ENCODE measurements around the gene NOLC1. TPM values are rescaled to one million over a fixed set of nuclear protein-coding genes. Genes with fewer than 3 reads are reported as not detected.
A peak's percentile ranks its signal among the peaks of the same experiment; 100 is the strongest.

Gene NOLC1
- total and polyA plus RNA-seq, 2 of the 13 experiments (the other 11 are each of a cell fraction or from before 2014, with no cell fraction given) = 50.6 to 81.0 TPM

DNA sequence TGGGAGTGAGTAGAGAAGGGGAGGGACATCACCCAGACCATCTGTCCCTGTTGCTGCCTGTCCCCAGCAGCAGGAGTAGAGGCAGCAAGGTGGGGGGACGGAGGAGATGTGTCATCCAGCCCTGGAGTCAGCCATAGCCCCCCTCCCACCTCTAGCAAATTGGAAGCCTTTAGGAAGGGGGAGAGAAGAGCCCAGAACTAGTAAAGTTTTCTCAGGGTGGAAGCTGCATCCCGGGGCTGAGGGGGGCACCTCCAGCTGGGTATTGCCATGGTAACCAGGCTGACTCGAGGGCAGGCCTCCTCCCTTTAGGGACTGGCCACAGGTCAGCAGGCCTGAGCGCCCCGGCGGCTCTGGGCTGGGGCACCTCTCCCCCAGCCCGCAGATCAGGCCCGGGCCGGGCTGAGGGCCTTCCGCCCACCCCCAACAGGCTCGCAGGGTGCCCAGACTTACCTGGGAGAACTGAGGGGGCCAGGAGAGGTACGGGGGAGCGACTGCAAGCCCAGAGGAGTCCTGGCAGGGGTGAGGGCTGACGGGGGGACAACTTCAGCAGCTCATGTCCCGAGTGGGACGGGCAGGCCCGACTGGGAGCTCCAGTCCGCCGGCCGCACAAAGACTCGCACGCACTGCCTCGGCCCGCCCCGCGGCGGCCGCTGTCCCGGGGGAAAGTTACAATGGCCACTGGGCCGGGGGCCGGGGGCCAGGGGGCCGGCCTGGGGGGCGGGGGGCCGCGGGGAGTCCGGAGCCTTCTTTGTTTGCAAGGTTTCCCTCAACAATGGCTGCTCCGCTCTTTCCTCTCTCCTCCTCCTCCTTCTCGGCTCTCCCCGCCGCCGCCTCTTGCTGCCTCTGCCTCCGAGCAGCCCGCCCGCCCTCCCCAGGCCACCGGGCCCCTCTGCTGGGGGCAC lies 38.0 kb upstream of the NOLC1 start (continued):
- TF ChIP-seq, protein P1, sequence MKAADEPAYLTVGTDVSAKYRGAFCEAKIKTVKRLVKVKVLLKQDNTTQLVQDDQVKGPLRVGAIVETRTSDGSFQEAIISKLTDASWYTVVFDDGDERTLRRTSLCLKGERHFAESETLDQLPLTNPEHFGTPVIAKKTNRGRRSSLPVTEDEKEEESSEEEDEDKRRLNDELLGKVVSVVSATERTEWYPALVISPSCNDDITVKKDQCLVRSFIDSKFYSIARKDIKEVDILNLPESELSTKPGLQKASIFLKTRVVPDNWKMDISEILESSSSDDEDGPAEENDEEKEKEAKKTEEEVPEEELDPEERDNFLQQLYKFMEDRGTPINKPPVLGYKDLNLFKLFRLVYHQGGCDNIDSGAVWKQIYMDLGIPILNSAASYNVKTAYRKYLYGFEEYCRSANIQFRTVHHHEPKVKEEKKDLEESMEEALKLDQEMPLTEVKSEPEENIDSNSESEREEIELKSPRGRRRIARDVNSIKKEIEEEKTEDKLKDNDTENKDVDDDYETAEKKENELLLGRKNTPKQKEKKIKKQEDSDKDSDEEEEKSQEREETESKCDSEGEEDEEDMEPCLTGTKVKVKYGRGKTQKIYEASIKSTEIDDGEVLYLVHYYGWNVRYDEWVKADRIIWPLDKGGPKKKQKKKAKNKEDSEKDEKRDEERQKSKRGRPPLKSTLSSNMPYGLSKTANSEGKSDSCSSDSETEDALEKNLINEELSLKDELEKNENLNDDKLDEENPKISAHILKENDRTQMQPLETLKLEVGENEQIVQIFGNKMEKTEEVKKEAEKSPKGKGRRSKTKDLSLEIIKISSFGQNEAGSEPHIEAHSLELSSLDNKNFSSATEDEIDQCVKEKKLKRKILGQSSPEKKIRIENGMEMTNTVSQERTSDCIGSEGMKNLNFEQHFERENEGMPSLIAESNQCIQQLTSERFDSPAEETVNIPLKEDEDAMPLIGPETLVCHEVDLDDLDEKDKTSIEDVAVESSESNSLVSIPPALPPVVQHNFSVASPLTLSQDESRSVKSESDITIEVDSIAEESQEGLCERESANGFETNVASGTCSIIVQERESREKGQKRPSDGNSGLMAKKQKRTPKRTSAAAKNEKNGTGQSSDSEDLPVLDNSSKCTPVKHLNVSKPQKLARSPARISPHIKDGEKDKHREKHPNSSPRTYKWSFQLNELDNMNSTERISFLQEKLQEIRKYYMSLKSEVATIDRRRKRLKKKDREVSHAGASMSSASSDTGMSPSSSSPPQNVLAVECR (CRISPR knock-in tag; IDR thresholded peaks at IDR 0.05; ENCODE audit: borderline replicate concordance) = peak; percentile 23; the same call in 1 of the 2 replicates
- TF ChIP-seq, protein P2, sequence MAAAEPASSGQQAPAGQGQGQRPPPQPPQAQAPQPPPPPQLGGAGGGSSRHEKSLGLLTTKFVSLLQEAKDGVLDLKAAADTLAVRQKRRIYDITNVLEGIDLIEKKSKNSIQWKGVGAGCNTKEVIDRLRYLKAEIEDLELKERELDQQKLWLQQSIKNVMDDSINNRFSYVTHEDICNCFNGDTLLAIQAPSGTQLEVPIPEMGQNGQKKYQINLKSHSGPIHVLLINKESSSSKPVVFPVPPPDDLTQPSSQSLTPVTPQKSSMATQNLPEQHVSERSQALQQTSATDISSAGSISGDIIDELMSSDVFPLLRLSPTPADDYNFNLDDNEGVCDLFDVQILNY (CRISPR knock-in tag; conservative IDR thresholded peaks at IDR 0.05) = no peak
- TF ChIP-seq, protein P3, sequence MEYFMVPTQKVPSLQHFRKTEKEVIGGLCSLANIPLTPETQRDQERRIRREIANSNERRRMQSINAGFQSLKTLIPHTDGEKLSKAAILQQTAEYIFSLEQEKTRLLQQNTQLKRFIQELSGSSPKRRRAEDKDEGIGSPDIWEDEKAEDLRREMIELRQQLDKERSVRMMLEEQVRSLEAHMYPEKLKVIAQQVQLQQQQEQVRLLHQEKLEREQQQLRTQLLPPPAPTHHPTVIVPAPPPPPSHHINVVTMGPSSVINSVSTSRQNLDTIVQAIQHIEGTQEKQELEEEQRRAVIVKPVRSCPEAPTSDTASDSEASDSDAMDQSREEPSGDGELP (IDR thresholded peaks at IDR 0.05; ENCODE audit: borderline replicate concordance, low read depth) = peak; percentile 82
- TF ChIP-seq TBX2 (CRISPR knock-in tag; IDR thresholded peaks at IDR 0.05; ENCODE audit: borderline replicate concordance) (0 out of 2 replicates have a peak, but pooled peaks have one; percentile 13), ZC3H4 (CRISPR knock-in tag; IDR thresholded peaks at IDR 0.05; ENCODE audit: borderline replicate concordance) (0 out of 2 replicates have a peak, but pooled peaks have one; percentile 21), RBFOX2 (IDR thresholded peaks at IDR 0.05; ENCODE audit: low read depth, low read length) (0 out of 2 replicates have a peak, but pooled peaks have one; percentile 25)
- TF ChIP-seq, protein P4, sequence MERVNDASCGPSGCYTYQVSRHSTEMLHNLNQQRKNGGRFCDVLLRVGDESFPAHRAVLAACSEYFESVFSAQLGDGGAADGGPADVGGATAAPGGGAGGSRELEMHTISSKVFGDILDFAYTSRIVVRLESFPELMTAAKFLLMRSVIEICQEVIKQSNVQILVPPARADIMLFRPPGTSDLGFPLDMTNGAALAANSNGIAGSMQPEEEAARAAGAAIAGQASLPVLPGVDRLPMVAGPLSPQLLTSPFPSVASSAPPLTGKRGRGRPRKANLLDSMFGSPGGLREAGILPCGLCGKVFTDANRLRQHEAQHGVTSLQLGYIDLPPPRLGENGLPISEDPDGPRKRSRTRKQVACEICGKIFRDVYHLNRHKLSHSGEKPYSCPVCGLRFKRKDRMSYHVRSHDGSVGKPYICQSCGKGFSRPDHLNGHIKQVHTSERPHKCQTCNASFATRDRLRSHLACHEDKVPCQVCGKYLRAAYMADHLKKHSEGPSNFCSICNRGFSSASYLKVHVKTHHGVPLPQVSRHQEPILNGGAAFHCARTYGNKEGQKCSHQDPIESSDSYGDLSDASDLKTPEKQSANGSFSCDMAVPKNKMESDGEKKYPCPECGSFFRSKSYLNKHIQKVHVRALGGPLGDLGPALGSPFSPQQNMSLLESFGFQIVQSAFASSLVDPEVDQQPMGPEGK (CRISPR knock-in tag; IDR thresholded peaks at IDR 0.05) = peak; percentile 5; the same call in 1 of the 2 replicates
- TF ChIP-seq, protein P5, sequence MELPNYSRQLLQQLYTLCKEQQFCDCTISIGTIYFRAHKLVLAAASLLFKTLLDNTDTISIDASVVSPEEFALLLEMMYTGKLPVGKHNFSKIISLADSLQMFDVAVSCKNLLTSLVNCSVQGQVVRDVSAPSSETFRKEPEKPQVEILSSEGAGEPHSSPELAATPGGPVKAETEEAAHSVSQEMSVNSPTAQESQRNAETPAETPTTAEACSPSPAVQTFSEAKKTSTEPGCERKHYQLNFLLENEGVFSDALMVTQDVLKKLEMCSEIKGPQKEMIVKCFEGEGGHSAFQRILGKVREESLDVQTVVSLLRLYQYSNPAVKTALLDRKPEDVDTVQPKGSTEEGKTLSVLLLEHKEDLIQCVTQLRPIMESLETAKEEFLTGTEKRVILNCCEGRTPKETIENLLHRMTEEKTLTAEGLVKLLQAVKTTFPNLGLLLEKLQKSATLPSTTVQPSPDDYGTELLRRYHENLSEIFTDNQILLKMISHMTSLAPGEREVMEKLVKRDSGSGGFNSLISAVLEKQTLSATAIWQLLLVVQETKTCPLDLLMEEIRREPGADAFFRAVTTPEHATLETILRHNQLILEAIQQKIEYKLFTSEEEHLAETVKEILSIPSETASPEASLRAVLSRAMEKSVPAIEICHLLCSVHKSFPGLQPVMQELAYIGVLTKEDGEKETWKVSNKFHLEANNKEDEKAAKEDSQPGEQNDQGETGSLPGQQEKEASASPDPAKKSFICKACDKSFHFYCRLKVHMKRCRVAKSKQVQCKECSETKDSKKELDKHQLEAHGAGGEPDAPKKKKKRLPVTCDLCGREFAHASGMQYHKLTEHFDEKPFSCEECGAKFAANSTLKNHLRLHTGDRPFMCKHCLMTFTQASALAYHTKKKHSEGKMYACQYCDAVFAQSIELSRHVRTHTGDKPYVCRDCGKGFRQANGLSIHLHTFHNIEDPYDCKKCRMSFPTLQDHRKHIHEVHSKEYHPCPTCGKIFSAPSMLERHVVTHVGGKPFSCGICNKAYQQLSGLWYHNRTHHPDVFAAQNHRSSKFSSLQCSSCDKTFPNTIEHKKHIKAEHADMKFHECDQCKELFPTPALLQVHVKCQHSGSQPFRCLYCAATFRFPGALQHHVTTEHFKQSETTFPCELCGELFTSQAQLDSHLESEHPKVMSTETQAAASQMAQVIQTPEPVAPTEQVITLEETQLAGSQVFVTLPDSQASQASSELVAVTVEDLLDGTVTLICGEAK (IDR thresholded peaks at IDR 0.05) = no peak
- TF ChIP-seq, protein P5 (CRISPR knock-in tag; IDR thresholded peaks at IDR 0.05) = 0 out of 2 replicates have a peak, but pooled peaks have one; percentile 22

All from HepG2 (cell line).